ENCODE results near the gene B4GALNT4. TPM values are rescaled to one million over a fixed set of nuclear protein-coding genes. Genes with fewer than 3 reads are reported as not detected.

B4GALNT4 gene
- total RNA-seq, 2 donors from 2014 or later = 2.1 TPM; not detected in 1

DNA sequence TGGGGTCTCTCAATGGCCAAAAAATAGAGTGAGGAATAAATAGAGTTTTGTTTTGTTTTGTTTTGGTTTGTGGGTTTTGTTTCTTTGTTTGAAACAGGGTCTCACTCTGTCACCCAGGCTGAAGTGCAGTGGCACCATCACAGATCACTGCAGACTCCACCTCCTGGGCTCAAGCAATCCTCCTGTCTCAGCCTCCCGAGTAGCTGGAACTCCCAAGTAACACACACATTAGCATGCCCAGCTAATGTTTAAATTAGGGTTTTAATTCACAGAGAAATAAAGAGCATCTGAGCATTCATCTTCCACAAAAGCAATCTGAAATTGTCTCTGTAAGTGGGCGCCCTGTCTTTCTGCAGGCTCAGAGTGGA, 39.4 kb upstream of the B4GALNT4 start:
- Histone ChIP-seq H3K4me3 (no peak overlapping the region), H3K36me3 (replicated peaks in 1 of 2; ENCODE audit: insufficient read depth in 1 of 2, low read depth in 2 of 2) (no peaks in the 10 kb centered on the region), H3K4me1 (peaks cover 16% of the 10 kb centered on the region), H3K27ac (no peak overlapping the region), H3K27me3 (no peaks in the 10 kb centered on the region), H3K9me3 (no peaks in the 10 kb centered on the region)
- TF ChIP-seq POLR2A (IDR thresholded peaks at IDR 0.05) = no peak
- TF ChIP-seq, protein P1, sequence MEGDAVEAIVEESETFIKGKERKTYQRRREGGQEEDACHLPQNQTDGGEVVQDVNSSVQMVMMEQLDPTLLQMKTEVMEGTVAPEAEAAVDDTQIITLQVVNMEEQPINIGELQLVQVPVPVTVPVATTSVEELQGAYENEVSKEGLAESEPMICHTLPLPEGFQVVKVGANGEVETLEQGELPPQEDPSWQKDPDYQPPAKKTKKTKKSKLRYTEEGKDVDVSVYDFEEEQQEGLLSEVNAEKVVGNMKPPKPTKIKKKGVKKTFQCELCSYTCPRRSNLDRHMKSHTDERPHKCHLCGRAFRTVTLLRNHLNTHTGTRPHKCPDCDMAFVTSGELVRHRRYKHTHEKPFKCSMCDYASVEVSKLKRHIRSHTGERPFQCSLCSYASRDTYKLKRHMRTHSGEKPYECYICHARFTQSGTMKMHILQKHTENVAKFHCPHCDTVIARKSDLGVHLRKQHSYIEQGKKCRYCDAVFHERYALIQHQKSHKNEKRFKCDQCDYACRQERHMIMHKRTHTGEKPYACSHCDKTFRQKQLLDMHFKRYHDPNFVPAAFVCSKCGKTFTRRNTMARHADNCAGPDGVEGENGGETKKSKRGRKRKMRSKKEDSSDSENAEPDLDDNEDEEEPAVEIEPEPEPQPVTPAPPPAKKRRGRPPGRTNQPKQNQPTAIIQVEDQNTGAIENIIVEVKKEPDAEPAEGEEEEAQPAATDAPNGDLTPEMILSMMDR (IDR thresholded peaks at IDR 0.05) = no peak
- intact Hi-C loops (cut with DNase I) = no loop called here
- ATAC-seq (no peak), DNase-seq (no peak)
- 81 to 100% methylated on average over 2 of the region's 2 CpGs for WGBS, 2 donors

GRCh38 chr11:330307-330693, 39.0 kb upstream of the B4GALNT4 start:
- intact Hi-C loops (cut with DNase I) = no loop called here
- H3K36me3 ChIP-seq (replicated peaks in 1 of 2; ENCODE audit: insufficient read depth in 1 of 2, low read depth in 2 of 2) = no peaks in the 10 kb centered on the region
- ATAC-seq = no peak
- no peak overlapping the region for H3K4me3 ChIP-seq
- no peaks in the 10 kb centered on the region for H3K27me3 ChIP-seq
- TF ChIP-seq, protein P1 (IDR thresholded peaks at IDR 0.05) = no peak
- no peak for TF ChIP-seq POLR2A (IDR thresholded peaks at IDR 0.05)
- no peaks in the 10 kb centered on the region for H3K9me3 ChIP-seq
- WGBS, 2 donors = 61 to 67% methylated on average over 12 to 14 of the region's 14 CpGs
- DNase-seq = no peak
- peaks cover 16% of the 10 kb centered on the region for H3K4me1 ChIP-seq
- no peak overlapping the region for H3K27ac ChIP-seq

DNA sequence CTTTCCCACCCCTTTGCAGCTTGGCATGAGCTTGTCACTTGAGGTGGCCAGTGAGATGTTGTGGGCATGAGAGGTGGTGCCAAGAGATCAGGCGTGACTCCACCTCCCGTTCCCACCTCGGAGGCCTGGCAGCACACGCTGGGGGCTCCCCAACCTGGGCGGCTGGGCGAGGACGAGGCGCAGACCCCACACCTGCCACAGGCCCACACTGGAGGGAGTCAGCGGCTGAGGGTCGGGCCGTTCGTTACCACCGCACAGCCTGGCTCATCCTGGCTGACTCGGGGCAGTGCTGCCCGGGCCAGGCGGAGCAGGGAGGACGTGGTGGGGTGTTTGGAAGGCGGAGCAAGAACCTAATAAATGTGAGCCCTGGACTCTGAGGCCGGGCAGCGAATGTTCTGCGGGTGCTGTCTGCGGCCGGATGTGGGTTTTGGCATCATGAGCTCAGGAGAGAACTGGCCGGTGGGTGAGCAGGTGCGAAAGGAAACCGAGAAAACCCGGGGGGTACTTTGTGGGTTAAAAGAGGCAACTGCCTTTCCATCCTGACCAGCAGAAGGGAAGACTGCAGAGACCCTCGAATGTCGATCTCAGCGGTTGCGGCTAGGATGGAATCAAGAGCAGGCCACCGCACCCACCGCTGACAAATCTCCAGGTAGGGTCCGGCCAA, 38.5 kb upstream of the B4GALNT4 start:
- no peak for ATAC-seq
- 79 to 81% methylated on average over 34 of the region's 34 CpGs for WGBS, 2 donors
- H3K4me1 ChIP-seq = peaks cover 16% of the 10 kb centered on the region
- intact Hi-C loops (cut with DNase I) = no loop called here
- H3K36me3 ChIP-seq (replicated peaks in 1 of 2; ENCODE audit: insufficient read depth in 1 of 2, low read depth in 2 of 2) = no peaks in the 10 kb centered on the region
- no peak for DNase-seq
- no peaks in the 10 kb centered on the region for H3K27me3 ChIP-seq
- H3K9me3 ChIP-seq = no peaks in the 10 kb centered on the region
- TF ChIP-seq, protein P1 (IDR thresholded peaks at IDR 0.05) = no peak
- TF ChIP-seq POLR2A (IDR thresholded peaks at IDR 0.05) = no peak
- no peak overlapping the region for H3K27ac ChIP-seq
- no peak overlapping the region for H3K4me3 ChIP-seq

- Histone ChIP-seq H3K27me3 (no peaks in the 10 kb centered on the region), H3K9me3 (no peaks in the 10 kb centered on the region), H3K36me3 (replicated peaks in 1 of 2; ENCODE audit: insufficient read depth in 1 of 2, low read depth in 2 of 2) (no peaks in the 10 kb centered on the region), H3K4me3 (no peak overlapping the region), H3K27ac (no peak overlapping the region), H3K4me1 (peaks cover 10% of the 10 kb centered on the region)
- DNase-seq = no peak
- intact Hi-C loops (cut with DNase I) = no loop called here
- WGBS, 2 donors = 74 to 82% methylated on average over 10 to 19 of the region's 19 CpGs
- no peak for TF ChIP-seq POLR2A (IDR thresholded peaks at IDR 0.05)
- TF ChIP-seq, protein P1 (IDR thresholded peaks at IDR 0.05) = no peak
- ATAC-seq = no peak
Measured at GRCh38 chr11:331358-332060, 37.8 kb upstream of the B4GALNT4 start.
